Activated effector memory CD4-positive, alpha-beta T cell treated with Interleukin-2 at 50 U/mL for 16 hours (primary cell): ENCODE measurements around the gene GJA4.
"Not testable (repeated sequence)": the region's sequence is repeated elsewhere in the genome, so short reads cannot be mapped to it uniquely, and the experiment has no call there.

Experiments used
- DNase-seq: peaks from one replicate; pipeline ENCODE4 v3.0.0-alpha.2; 2020

GJA4 gene

GRCh38 chr1:34794001-34794789 is 1.4 kb downstream of the GJA4 start:
- DNase-seq: no peak

GRCh38 chr1:34794790-34795180 is 2.0 kb downstream of the GJA4 start:
- no peak for DNase-seq

GRCh38 chr1:34795916-34796315 is 3.1 kb downstream of the GJA4 start:
- DNase-seq: no peak

- DNase-seq: no peak
These were observed 4.2 kb downstream of the GJA4 start for GRCh38 chr1:34796990-34797389.

- no peak for DNase-seq
These were observed 7.4 kb downstream of the GJA4 start for GRCh38 chr1:34800214-34800613.

- no peak for DNase-seq
These were observed 11.0 kb downstream of the GJA4 start for GRCh38 chr1:34803770-34804169.

- no peak for DNase-seq
These were observed 13.6 kb downstream of the GJA4 start for GRCh38 chr1:34806396-34806795.

- no peak for DNase-seq
These were observed 15.4 kb downstream of the GJA4 start for GRCh38 chr1:34808051-34808810.

GRCh38 chr1:34810781-34811180 is 18.0 kb downstream of the GJA4 start:
- not testable (repeated sequence) for DNase-seq

GRCh38 chr1:34816332-34816731 is 23.5 kb downstream of the GJA4 start:
- no peak for DNase-seq

- DNase-seq: no peak
These were observed 24.0 kb downstream of the GJA4 start for GRCh38 chr1:34816778-34817177.

GRCh38 chr1:34818862-34819261 is 26.1 kb downstream of the GJA4 start:
- not testable (repeated sequence) for DNase-seq

- DNase-seq: no peak
These were observed 29.4 kb downstream of the GJA4 start for GRCh38 chr1:34822202-34822601.

GRCh38 chr1:34824817-34825454 is 32.1 kb downstream of the GJA4 start:
- DNase-seq: no peak

GRCh38 chr1:34825455-34826091 is 32.8 kb downstream of the GJA4 start:
- DNase-seq: no peak

GRCh38 chr1:34827341-34827941 is 34.6 kb downstream of the GJA4 start:
- no peak for DNase-seq

GRCh38 chr1:34828611-34829010 is 35.8 kb downstream of the GJA4 start:
- no peak for DNase-seq

GRCh38 chr1:34829250-34829649 is 36.5 kb downstream of the GJA4 start:
- DNase-seq: no peak

- no peak for DNase-seq
These were observed 39.0 kb downstream of the GJA4 start for GRCh38 chr1:34831721-34832246.

GRCh38 chr1:34833711-34834110 is 40.9 kb downstream of the GJA4 start:
- DNase-seq: no peak

- no peak for DNase-seq
These were observed 46.9 kb downstream of the GJA4 start for GRCh38 chr1:34839526-34840305.

GRCh38 chr1:34840426-34840825 is 47.6 kb downstream of the GJA4 start:
- DNase-seq: no peak
